Measurements from ENCODE around the gene ZNF592. TPM values are rescaled to one million over a fixed set of nuclear protein-coding genes. Genes with fewer than 3 reads are reported as not detected.

ZNF592 gene
- total RNA-seq, 4 donors from 2014 or later, result 18.3 to 28.0 (median 21.2) TPM

GRCh38 chr15:84714372-84714771 is 34.0 kb upstream of the ZNF592 start:
- Histone ChIP-seq H3K36me3 (peaks cover 3 to 5% of the 10 kb centered on the region in 2 donors), H3K27ac (no peak overlapping the region), H3K9me3 (no peaks in the 10 kb centered on the region), H3K4me1 (peaks cover 16% of the 10 kb centered on the region in 2 donors), H3K4me3 (replicated peaks in 1 of 3) (peak overlapping the region in 1 of 3 donors; percentile 76), H3K27me3 (no peaks in the 10 kb centered on the region)
- WGBS, 2 donors, result 72 to 80% methylated on average over 5 of the region's 5 CpGs
- intact Hi-C loops (cut with DNase I), result no loop called here
- no peak for DNase-seq
- TF ChIP-seq CTCF (IDR thresholded peaks at IDR 0.05) (no peak), POLR2A (IDR thresholded peaks at IDR 0.05) (no peak)

- peaks cover 16% of the 10 kb centered on the region in 2 donors for H3K4me1 ChIP-seq
- no peak for TF ChIP-seq POLR2A (IDR thresholded peaks at IDR 0.05)
- no peak for TF ChIP-seq CTCF (IDR thresholded peaks at IDR 0.05)
- no peaks in the 10 kb centered on the region for H3K27me3 ChIP-seq
- peak overlapping the region; percentile 68 to 94 (median 76) for H3K4me3 ChIP-seq (replicated peaks in 1 of 3)
- H3K9me3 ChIP-seq, result no peaks in the 10 kb centered on the region
- peaks cover under 1 to 5% of the 10 kb centered on the region in 2 donors for H3K36me3 ChIP-seq
- no peak for DNase-seq
- 49 to 55% methylated on average over 3 of the region's 3 CpGs for WGBS, 2 donors
- intact Hi-C loops (cut with DNase I), result loop anchor here (5.0 kb wide), 1 partner anchor 58 kb away; the partner anchor contains the start of gene NMB
- H3K27ac ChIP-seq, result peak overlapping the region in 1 of 3 donors; percentile 87
Measured at GRCh38 chr15:84714821-84715220, 33.6 kb upstream of the ZNF592 start.

GRCh38 chr15:84715441-84716035 is 32.9 kb upstream of the ZNF592 start:
- Histone ChIP-seq H3K4me1 (peaks cover 16% of the 10 kb centered on the region in 2 donors), H3K27me3 (no peaks in the 10 kb centered on the region), H3K4me3 (replicated peaks in 1 of 3) (peak overlapping the region; percentile 68 to 94 (median 76)), H3K9me3 (no peaks in the 10 kb centered on the region), H3K27ac (peak overlapping the region; percentile 82 to 89 (median 87)), H3K36me3 (no peaks in the 10 kb centered on the region)
- TF ChIP-seq POLR2A (IDR thresholded peaks at IDR 0.05), result no peak
- intact Hi-C loops (cut with DNase I), result loop anchor here (5.0 kb wide), 1 partner anchor 58 kb away; the partner anchor contains the start of gene NMB
- peak; percentile 40 to 45 for DNase-seq
- 1 to 2% methylated on average over 23 to 34 of the region's 36 CpGs for WGBS, 2 donors

GRCh38 chr15:84716036-84716732 is 32.2 kb upstream of the ZNF592 start, which contains the start of gene SEC11A:
TSS of gene SEC11A (minus strand) at chr15:84716139. CDS start at chr15:84716075, 64 bp downstream.
- 0 to 1% methylated on average over 20 to 32 of the region's 57 CpGs for WGBS, 2 donors
- intact Hi-C loops (cut with DNase I), result loop anchor here (5.0 kb wide), 1 partner anchor 59 kb away; the partner anchor contains the start of gene NMB

GRCh38 chr15:84721371-84721770 is 27.0 kb upstream of the ZNF592 start:
- Histone ChIP-seq H3K9me3 (no peaks in the 10 kb centered on the region), H3K36me3 (no peaks in the 10 kb centered on the region), H3K27me3 (no peaks in the 10 kb centered on the region), H3K4me1 (peaks cover 0 to 3% of the 10 kb centered on the region in 2 donors), H3K4me3 (replicated peaks in 1 of 3) (no peak overlapping the region), H3K27ac (no peak overlapping the region)
- intact Hi-C loops (cut with DNase I), result no loop called here
- WGBS, 2 donors, result 72 to 74% methylated on average over 2 of the region's 2 CpGs
- no peak for DNase-seq
- TF ChIP-seq CTCF (IDR thresholded peaks at IDR 0.05) (no peak), POLR2A (IDR thresholded peaks at IDR 0.05) (no peak)

More at GRCh38 chr15:84716036-84716732, 32.2 kb upstream of the ZNF592 start, which contains the start of gene SEC11A:
- H3K4me3 ChIP-seq (replicated peaks in 1 of 3), result peak within 1 kb of the TSS; percentile 68 to 94 (median 76)
- no peaks in the 10 kb centered on the region for H3K36me3 ChIP-seq
- DNase-seq, result peak; percentile 96 to 97
- no peaks in the 10 kb centered on the region for H3K27me3 ChIP-seq
- TF ChIP-seq CTCF (IDR thresholded peaks at IDR 0.05) (no peak), POLR2A (IDR thresholded peaks at IDR 0.05) (peak; percentile 19 to 91)
- no peaks in the 10 kb centered on the region for H3K9me3 ChIP-seq
- H3K4me1 ChIP-seq, result peaks cover 16% of the 10 kb centered on the region in 2 donors
- H3K27ac ChIP-seq, result peak within 1 kb of the TSS; percentile 82 to 89 (median 87)
